Right atrium auricular region (tissue), 2 donors: ENCODE results near the gene AOX1. TPM values are rescaled to one million over a fixed set of nuclear protein-coding genes. Genes with fewer than 3 reads are reported as not detected.
A peak's percentile ranks its signal among the peaks of the same experiment; 100 is the strongest.
"Not testable (repeated sequence)": the region's sequence is repeated elsewhere in the genome, so short reads cannot be mapped to it uniquely, and the experiment has no call there.

Source experiments
- DNase-seq: peaks from one replicate; pipeline ENCODE4 v3.0.0-alpha.2; 2019; ENCODE audit warnings: low spot score
- H3K27ac ChIP-seq, 2 donors: fragments of 200-600 bp; sonication (generic); 1 replicate in 1 of 2; 2 replicates in 1 of 2; pipeline ENCODE4 v1.5.1; 2016 to 2019
- H3K27me3 ChIP-seq, 2 donors: fragments of 200-600 bp; sonication (generic); one replicate each; pipeline versions ENCODE4 v1.5.1 to v1.6.0; 2017 to 2019
- H3K36me3 ChIP-seq: fragments of 200-600 bp; sonication (generic); one replicate; pipeline ENCODE4 v1.5.1; 2016
- H3K4me1 ChIP-seq, 2 donors: fragments of 200-600 bp; sonication (generic); one replicate each; pipeline versions ENCODE4 v1.5.1 to v1.6.0; 2017 to 2019
- H3K4me3 ChIP-seq, 2 donors: fragments of 200-600 bp; sonication (generic); 1 replicate in 1 of 2; 2 replicates in 1 of 2; pipeline ENCODE4 v1.5.1; 2017 to 2019; ENCODE audit warnings: mild to moderate bottlenecking in 1 of 2, moderate library complexity in 1 of 2
- H3K9me3 ChIP-seq, 2 donors: fragments of 200-600 bp; sonication (generic); one replicate each; pipeline ENCODE4 v1.5.1; 2019
- CTCF ChIP-seq, 2 donors: fragments of 200-600 bp; sonication (generic); IDR thresholded peaks; one replicate each; pipeline ENCODE4 v1.5.1; 2019; ENCODE audit warnings: antibody characterized with exemption in 2 of 2
- total RNA-seq, 2 donors: library from RNA; depleted of rRNA; stranded (reverse); fragments of >200 nt; gene quantifications; one replicate each; pipeline ENCODE4 v1.1.0, GENCODE V29; 2016

The AOX1 gene
- total RNA-seq, result 10 to 100 TPM; 12.2 to 48.2 TPM

DNA sequence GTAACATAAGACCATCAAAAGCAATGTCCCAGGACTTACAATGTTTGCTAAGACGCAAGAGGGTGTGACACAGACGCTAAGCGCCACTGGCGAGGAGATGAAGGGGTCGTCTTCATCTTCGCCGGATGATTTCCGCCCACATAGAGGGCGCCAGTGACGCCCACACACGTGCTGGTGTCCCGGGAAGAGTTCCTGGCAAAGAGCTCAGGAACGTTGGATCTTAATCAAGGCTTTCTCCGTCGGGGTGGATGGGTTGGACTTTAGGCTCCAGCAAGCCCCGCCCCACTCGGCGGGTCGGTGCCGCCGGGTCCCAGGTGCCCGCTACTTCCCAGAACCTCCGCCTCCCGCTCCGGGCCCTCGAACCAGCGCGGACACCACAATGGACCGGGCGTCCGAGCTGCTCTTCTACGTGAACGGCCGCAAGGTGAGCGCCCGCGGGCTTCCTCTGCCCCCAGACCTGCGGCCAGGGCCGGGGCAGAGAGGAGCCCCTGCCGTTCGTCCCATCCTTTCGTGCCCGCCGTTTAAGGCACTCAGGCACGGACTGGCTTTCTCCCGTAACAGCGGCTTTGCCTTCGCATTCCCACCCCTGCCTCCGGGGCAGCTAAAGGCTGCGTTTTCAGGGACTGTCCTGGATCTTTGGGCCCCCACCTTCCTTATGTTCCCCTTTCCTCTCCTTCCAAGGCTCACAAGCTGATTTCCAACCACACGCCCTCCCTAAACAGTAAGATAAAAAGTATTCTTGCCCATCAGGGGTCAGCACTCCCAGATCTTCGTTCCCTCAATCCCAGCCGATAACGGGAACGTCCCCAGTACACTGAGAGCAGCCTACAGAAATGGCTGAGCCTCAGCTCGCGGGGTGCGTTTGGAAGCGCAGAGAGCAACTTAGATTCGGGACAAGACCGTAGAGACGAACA is at the start of gene AOX1:
AOX1 (plus strand) TSS at position 285 of the 914 bp plus-strand sequence; CDS start at position 380, 95 bp downstream.
- peak in 1 of 2 donors; percentile 21 for TF ChIP-seq CTCF (IDR thresholded peaks at IDR 0.05)

DNA sequence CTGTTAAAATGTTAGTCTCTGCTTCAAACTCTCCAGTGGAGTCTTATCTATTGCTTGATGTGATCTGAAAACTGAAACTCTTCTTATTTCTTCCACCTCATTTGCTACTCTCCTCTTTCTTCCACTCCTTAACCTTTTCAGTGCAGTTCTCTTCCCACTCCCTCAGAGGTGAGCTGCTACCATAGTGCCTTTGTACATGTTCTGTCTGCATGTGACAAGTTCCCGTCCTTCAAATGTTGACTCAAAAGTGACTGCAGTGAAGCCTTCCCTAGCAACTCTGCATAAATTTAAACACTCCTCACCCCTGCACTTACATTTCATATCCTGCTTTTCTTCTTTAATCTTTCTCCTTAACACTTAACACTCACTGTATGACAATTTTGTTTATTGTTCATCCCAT is 47.7 kb upstream of the AOX1 start:
- DNase-seq, result no peak
- no peaks in the 10 kb centered on the region for H3K36me3 ChIP-seq
- no peak for TF ChIP-seq CTCF (IDR thresholded peaks at IDR 0.05)

More for the DNA sequence above, at the start of gene AOX1:
- Histone ChIP-seq H3K9me3 (no peaks in the 10 kb centered on the region), H3K27ac (peak within 1 kb of the TSS; percentile 36 to 70), H3K4me3 (peak within 1 kb of the TSS; percentile 30 to 59), H3K36me3 (no peaks in the 10 kb centered on the region), H3K27me3 (no peaks in the 10 kb centered on the region), H3K4me1 (peaks cover 0 to 9% of the 10 kb centered on the region in 2 donors)
- peak; percentile 87 for DNase-seq

GRCh38 chr2:200540793-200541192 is 45.0 kb upstream of the AOX1 start:
- DNase-seq, result no peak
- Histone ChIP-seq H3K9me3 (no peaks in the 10 kb centered on the region), H3K27ac (no peak overlapping the region), H3K4me1 (no peaks in the 10 kb centered on the region), H3K36me3 (no peaks in the 10 kb centered on the region), H3K4me3 (no peak overlapping the region), H3K27me3 (no peaks in the 10 kb centered on the region)
- TF ChIP-seq CTCF (IDR thresholded peaks at IDR 0.05), result no peak

More for the DNA sequence above, 47.7 kb upstream of the AOX1 start:
- no peaks in the 10 kb centered on the region for H3K9me3 ChIP-seq
- no peaks in the 10 kb centered on the region for H3K4me1 ChIP-seq
- no peak overlapping the region for H3K4me3 ChIP-seq
- H3K27me3 ChIP-seq, result no peaks in the 10 kb centered on the region
- H3K27ac ChIP-seq, result no peak overlapping the region

- not testable (repeated sequence) for H3K36me3 ChIP-seq, H3K27me3 ChIP-seq, H3K4me3 ChIP-seq, H3K9me3 ChIP-seq, DNase-seq, H3K27ac ChIP-seq, H3K4me1 ChIP-seq
Observed at GRCh38 chr2:200566596-200566995, 19.2 kb upstream of the AOX1 start.

DNA sequence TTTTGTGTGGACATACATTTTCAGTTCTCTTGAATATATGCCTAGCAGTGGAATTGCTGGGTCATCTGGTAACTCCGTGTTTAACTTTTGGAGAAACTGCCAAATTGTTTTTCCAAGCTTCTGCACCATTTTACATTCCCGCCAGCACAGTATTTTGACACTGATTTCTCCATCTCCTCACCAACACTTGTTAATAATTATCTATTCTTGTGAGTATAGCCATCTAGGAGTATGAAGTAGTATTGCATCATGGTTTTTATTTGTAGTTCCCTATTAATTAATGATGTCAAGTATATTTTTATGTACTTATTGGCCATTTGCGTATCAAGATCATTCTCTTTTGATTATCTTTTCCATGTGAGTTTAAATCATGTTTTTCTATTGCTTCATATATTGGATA is 17.9 kb upstream of the AOX1 start:
- no peaks in the 10 kb centered on the region for H3K27me3 ChIP-seq
- H3K9me3 ChIP-seq, result no peaks in the 10 kb centered on the region
- no peak overlapping the region for H3K27ac ChIP-seq
- DNase-seq, result no peak
- no peaks in the 10 kb centered on the region for H3K36me3 ChIP-seq
- TF ChIP-seq CTCF (IDR thresholded peaks at IDR 0.05), result no peak
- H3K4me3 ChIP-seq, result no peak overlapping the region
- no peaks in the 10 kb centered on the region for H3K4me1 ChIP-seq

DNA sequence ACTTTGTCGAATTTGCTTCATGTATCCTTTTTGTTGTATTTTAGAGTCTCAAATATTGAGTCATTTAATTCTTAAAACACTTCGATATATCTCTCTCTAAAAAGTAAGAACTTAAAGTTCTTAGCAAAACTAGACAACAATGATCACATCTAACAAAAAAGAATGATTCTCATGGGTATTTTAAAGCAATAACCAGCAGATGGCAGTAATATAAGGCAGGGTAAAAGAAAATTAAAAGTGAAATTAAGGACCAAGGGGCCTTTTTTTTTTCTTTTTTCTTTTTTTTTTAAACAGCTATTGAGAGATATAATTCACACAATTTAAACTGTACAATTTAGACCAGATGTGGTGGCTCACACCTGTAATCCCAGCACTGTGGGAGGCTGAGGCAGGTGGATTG is 9.9 kb upstream of the AOX1 start:
- Histone ChIP-seq H3K36me3 (no peaks in the 10 kb centered on the region), H3K4me1 (no peaks in the 10 kb centered on the region), H3K27me3 (no peaks in the 10 kb centered on the region), H3K4me3 (no peak overlapping the region), H3K9me3 (no peaks in the 10 kb centered on the region), H3K27ac (no peak overlapping the region)
- peak in 1 of 2 donors; percentile 50 for TF ChIP-seq CTCF (IDR thresholded peaks at IDR 0.05)
- no peak for DNase-seq
